SU-DHL-6 (cell line): ENCODE data around the gene HJV.
"Not testable (repeated sequence)": the region's sequence is repeated elsewhere in the genome, so short reads cannot be mapped to it uniquely, and the experiment has no call there.

ENCODE experiments used
- H2AFZ ChIP-seq: fragments of 200-600 bp; sonication (generic); 2 replicates; pipeline ENCODE4 v1.6.1; 2014; ENCODE audit warnings: low read depth, mild to moderate bottlenecking, moderate library complexity, mixed read lengths, antibody characterized with exemption, low read length; ENCODE audit not compliant: severe bottlenecking
- H3F3A ChIP-seq: fragments of 200-600 bp; shearing (Covaris generic); 2 replicates; pipeline ENCODE4 v1.6.0; 2016; ENCODE audit warnings: antibody characterized with exemption, mild to moderate bottlenecking; ENCODE audit not compliant: insufficient read depth
- H3K27ac ChIP-seq: fragments of 200-600 bp; sonication (generic); 2 replicates; pipeline ENCODE4 v1.5.1; 2016; ENCODE audit warnings: low read depth, mild to moderate bottlenecking, low read length, moderate library complexity, mixed read lengths
- H3K27me3 ChIP-seq: fragments of 200-600 bp; sonication (generic), shearing (Covaris generic); 2 replicates; pipeline ENCODE4 v1.6.0; 2014; ENCODE audit warnings: mild to moderate bottlenecking, low read length
- H3K36me3 ChIP-seq: fragments of 200-600 bp; sonication (generic); 2 replicates; pipeline ENCODE4 v1.6.1; 2014; ENCODE audit warnings: mild to moderate bottlenecking, low read length, mixed read lengths
- H3K4me2 ChIP-seq: fragments of 300-600, 200-600 bp; shearing (Covaris generic), sonication (generic); 2 replicates; pipeline ENCODE4 v1.6.0; 2014; ENCODE audit warnings: low read length, low read depth, mild to moderate bottlenecking; ENCODE audit not compliant: poor library complexity, severe bottlenecking
- H3K4me3 ChIP-seq: fragments of 200-600 bp; sonication (generic); 2 replicates; pipeline ENCODE4 v1.5.1; 2014; ENCODE audit warnings: antibody characterized with exemption, low read length, mild to moderate bottlenecking, mixed read lengths; ENCODE audit not compliant: insufficient read depth, poor library complexity, severe bottlenecking
- H3K79me2 ChIP-seq: fragments of 200-600 bp; sonication (generic); 2 replicates; pipeline ENCODE4 v1.6.1; 2014; ENCODE audit warnings: mild to moderate bottlenecking, low read length, moderate library complexity; ENCODE audit not compliant: insufficient read depth
- H3K9ac ChIP-seq: fragments of 200-600 bp; sonication (generic); 2 replicates; pipeline ENCODE4 v1.7.0; 2014; ENCODE audit warnings: mild to moderate bottlenecking, low read length
- H3K9me2 ChIP-seq: fragments of 200-600 bp; sonication (generic); replicated peaks from 2 replicates; pipeline ENCODE4 v1.6.1; 2014; ENCODE audit warnings: low read length; ENCODE audit not compliant: insufficient read depth
- H3K9me3 ChIP-seq: fragments of 200-600 bp; sonication (generic); 2 replicates; pipeline ENCODE4 v1.6.1; 2014; ENCODE audit warnings: low read length, mixed read lengths; ENCODE audit not compliant: insufficient read depth
- H4K20me1 ChIP-seq: fragments of 200-600 bp; sonication (generic); 2 replicates; pipeline ENCODE4 v1.6.1; 2014; ENCODE audit warnings: low read depth, mild to moderate bottlenecking, antibody characterized with exemption, low read length, moderate library complexity, mixed read lengths
- EZH2phosphoT487 ChIP-seq: fragments of 200-600 bp; sonication (generic), shearing (Covaris generic); conservative IDR thresholded peaks from 2 replicates; pipeline ENCODE4 v1.6.1; 2018; ENCODE audit warnings: mild to moderate bottlenecking, antibody characterized with exemption, low read length, moderate library complexity, mixed read lengths
- TF ChIP-seq, protein P1 (sequence below): fragments of 200-600 bp; sonication (generic); IDR thresholded peaks from one replicate; pipeline ENCODE4 v1.5.1; 2017; ENCODE audit warnings: antibody characterized with exemption, mild to moderate bottlenecking, low read length, moderate library complexity; ENCODE audit not compliant: insufficient read depth, poor library complexity, severe bottlenecking

The HJV gene

DNA sequence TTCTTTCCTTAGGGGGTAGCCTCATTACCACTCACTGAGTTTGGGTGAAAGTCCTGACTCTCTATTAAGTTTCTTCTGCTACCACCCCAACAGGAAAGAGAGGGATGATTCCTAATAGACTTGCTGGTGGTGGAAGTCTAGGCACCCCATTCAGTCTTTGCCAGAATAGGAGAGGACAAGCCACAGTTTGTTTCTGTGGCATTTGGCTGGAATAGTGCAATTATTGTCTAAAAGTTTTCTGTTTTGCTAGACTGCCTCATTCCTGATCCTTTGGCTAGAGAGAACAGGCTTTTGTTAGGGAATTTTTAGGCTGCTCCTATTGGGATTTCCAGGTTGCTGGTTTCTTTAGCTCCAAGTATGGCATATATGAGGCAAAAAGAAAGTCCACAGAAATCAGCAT, 9.9 kb upstream of the HJV start:
- TF ChIP-seq, protein P1, sequence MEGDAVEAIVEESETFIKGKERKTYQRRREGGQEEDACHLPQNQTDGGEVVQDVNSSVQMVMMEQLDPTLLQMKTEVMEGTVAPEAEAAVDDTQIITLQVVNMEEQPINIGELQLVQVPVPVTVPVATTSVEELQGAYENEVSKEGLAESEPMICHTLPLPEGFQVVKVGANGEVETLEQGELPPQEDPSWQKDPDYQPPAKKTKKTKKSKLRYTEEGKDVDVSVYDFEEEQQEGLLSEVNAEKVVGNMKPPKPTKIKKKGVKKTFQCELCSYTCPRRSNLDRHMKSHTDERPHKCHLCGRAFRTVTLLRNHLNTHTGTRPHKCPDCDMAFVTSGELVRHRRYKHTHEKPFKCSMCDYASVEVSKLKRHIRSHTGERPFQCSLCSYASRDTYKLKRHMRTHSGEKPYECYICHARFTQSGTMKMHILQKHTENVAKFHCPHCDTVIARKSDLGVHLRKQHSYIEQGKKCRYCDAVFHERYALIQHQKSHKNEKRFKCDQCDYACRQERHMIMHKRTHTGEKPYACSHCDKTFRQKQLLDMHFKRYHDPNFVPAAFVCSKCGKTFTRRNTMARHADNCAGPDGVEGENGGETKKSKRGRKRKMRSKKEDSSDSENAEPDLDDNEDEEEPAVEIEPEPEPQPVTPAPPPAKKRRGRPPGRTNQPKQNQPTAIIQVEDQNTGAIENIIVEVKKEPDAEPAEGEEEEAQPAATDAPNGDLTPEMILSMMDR: no peak
- TF ChIP-seq EZH2phosphoT487: no peak
- no peaks in the 10 kb centered on the region for H3K79me2 ChIP-seq
- H3K9me2 ChIP-seq: no peaks in the 10 kb centered on the region
- peaks cover 8% of the 10 kb centered on the region for H3F3A ChIP-seq
- H4K20me1 ChIP-seq: no peaks in the 10 kb centered on the region
- no peak overlapping the region for H3K9ac ChIP-seq
- no peaks in the 10 kb centered on the region for H3K9me3 ChIP-seq
- H3K36me3 ChIP-seq: no peaks in the 10 kb centered on the region
- H3K27ac ChIP-seq: no peak overlapping the region
- H3K27me3 ChIP-seq: no peaks in the 10 kb centered on the region
- H3K4me3 ChIP-seq: no peak overlapping the region
- no peak overlapping the region for H3K4me2 ChIP-seq
- H2AFZ ChIP-seq: no peak overlapping the region

DNA sequence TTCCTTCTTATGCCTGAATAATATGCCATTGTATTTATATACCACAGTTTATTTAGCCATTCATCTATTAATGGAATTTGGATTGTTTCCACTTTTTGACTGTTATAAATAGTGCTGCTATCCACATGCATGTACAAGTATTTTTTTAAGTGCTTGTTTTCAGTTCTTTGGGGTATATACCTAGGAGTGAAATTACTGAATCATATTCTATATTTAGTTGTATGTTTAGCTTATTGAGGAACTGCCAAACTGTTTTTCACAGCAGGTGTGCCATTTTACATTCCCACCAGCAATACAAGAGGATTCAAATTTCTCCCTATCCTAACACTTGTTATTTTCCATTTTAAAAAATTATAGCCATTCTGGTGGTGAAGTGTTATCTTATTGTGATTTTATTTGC, 7.6 kb upstream of the HJV start:
- Histone ChIP-seq H3K27ac (no peak overlapping the region), H3K9me2 (no peaks in the 10 kb centered on the region), H3F3A (no peaks in the 10 kb centered on the region), H3K9me3 (no peaks in the 10 kb centered on the region), H2AFZ (no peak overlapping the region), H3K4me2 (no peak overlapping the region), H3K27me3 (no peaks in the 10 kb centered on the region), H3K4me3 (no peak overlapping the region), H3K36me3 (no peaks in the 10 kb centered on the region), H3K79me2 (no peaks in the 10 kb centered on the region), H4K20me1 (no peaks in the 10 kb centered on the region), H3K9ac (no peak overlapping the region)
- TF ChIP-seq, protein P1: no peak
- no peak for TF ChIP-seq EZH2phosphoT487

DNA sequence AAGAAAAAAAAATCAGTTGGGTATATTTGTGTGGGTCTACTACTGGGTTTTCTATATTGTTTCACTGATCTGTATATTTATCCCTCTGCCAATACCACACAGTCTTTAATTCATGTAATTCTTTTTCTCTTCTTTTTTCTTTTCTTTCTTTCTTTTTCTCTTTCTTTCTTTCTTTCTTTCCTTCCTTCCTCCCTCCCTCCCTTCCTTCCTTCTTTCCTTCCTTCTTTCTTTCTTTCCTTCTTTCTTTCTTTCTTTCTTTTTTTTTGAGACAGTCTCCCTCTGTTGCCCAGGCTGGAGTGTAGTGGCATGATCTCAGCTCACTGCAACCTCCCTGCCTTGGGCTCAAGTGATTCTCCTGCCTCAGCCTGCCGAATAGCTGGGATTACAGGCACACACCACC, 5.1 kb upstream of the HJV start:
- H3K4me3 ChIP-seq, H3K9ac ChIP-seq, H4K20me1 ChIP-seq: not testable (repeated sequence)

DNA sequence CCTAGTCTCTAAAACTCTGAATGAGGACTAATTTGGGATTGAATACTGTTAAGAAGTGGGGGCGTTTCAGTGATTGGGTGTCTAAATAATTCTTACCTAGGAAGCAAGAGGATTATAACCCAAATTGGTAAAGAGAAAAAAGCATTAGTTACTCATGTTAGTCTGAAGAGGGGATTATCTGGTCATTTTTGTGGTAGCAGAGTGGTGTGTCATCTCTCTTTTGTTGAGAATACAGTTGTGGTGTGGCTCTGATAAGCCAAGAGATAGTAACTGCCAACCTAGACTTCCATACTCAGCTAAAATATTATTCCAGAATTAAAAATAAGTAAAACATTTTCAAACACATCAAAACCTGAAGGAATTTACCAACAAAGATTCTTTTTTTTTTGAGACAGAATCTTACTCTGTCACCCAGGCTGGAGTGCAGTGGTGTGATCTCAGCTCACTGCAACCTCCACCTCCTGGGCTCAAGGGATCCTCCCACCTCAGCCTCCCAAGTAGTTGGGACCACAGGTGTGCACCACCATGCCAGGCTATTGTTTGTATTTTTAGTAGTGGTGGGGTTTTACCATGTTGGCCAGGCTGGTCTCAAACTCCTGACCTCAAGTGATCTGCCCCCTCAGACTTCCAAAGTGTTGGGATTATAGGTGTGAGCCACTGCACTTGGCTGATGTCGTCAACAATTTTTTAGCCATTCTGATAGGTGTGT, 4.4 kb upstream of the HJV start:
- not testable (repeated sequence) for H3K27ac ChIP-seq, H3K4me3 ChIP-seq, H3K27me3 ChIP-seq, H3K4me2 ChIP-seq, H3F3A ChIP-seq, H2AFZ ChIP-seq, H4K20me1 ChIP-seq, H3K9me2 ChIP-seq, H3K36me3 ChIP-seq, H3K9ac ChIP-seq, H3K9me3 ChIP-seq, H3K79me2 ChIP-seq

More for the DNA sequence above, 5.1 kb upstream of the HJV start:
- H3K27ac ChIP-seq, H3F3A ChIP-seq, H3K36me3 ChIP-seq, H3K9me3 ChIP-seq, H2AFZ ChIP-seq, H3K4me2 ChIP-seq, H3K9me2 ChIP-seq, H3K79me2 ChIP-seq, H3K27me3 ChIP-seq: not testable (repeated sequence)
